Gastroesophageal sphincter (tissue), 3 donors: ENCODE measurements around the gene RPS25.

Experiments used
- CTCF ChIP-seq, 4 experiments: fragments of 200-600 bp in 2 of 4; fragments of 450-650 bp in 2 of 4; sonication (generic) in 1 of 4; IDR thresholded peaks; one replicate each; pipeline ENCODE4 v1.5.1; 2017 to 2019; ENCODE audit warnings: antibody characterized with exemption in 4 of 4, mild to moderate bottlenecking in 2 of 4, moderate library complexity in 2 of 4
- POLR2A ChIP-seq, 2 donors: fragments of 450-650 bp; IDR thresholded peaks; one replicate each; pipeline ENCODE4 v1.6.1; 2017; ENCODE audit warnings: antibody characterized with exemption in 2 of 2, mild to moderate bottlenecking in 2 of 2, moderate library complexity in 1 of 2
- POLR2AphosphoS5 ChIP-seq: sonication (generic); formaldehyde crosslinking; IDR thresholded peaks from one replicate; pipeline ENCODE4 v1.6.1; 2017; ENCODE audit warnings: antibody characterized with exemption

- no peak for TF ChIP-seq POLR2AphosphoS5
- TF ChIP-seq CTCF (IDR thresholded peaks at IDR 0.05), result no peak
- no peak for TF ChIP-seq POLR2A (IDR thresholded peaks at IDR 0.05)
Measured at GRCh38 chr11:119055901-119056300, 37.8 kb upstream of the RPS25 start.
